T1000 (cell line): ENCODE measurements around the gene IQGAP3.
"Not testable (repeated sequence)": the region's sequence is repeated elsewhere in the genome, so short reads cannot be mapped to it uniquely, and the experiment has no call there.

Experiments
- DNase-seq: peaks from one replicate; lab custom pipeline; 2025; ENCODE audit warnings: mixed read lengths; lab: John Stamatoyannopoulos, UW

IQGAP3 gene, protein sequence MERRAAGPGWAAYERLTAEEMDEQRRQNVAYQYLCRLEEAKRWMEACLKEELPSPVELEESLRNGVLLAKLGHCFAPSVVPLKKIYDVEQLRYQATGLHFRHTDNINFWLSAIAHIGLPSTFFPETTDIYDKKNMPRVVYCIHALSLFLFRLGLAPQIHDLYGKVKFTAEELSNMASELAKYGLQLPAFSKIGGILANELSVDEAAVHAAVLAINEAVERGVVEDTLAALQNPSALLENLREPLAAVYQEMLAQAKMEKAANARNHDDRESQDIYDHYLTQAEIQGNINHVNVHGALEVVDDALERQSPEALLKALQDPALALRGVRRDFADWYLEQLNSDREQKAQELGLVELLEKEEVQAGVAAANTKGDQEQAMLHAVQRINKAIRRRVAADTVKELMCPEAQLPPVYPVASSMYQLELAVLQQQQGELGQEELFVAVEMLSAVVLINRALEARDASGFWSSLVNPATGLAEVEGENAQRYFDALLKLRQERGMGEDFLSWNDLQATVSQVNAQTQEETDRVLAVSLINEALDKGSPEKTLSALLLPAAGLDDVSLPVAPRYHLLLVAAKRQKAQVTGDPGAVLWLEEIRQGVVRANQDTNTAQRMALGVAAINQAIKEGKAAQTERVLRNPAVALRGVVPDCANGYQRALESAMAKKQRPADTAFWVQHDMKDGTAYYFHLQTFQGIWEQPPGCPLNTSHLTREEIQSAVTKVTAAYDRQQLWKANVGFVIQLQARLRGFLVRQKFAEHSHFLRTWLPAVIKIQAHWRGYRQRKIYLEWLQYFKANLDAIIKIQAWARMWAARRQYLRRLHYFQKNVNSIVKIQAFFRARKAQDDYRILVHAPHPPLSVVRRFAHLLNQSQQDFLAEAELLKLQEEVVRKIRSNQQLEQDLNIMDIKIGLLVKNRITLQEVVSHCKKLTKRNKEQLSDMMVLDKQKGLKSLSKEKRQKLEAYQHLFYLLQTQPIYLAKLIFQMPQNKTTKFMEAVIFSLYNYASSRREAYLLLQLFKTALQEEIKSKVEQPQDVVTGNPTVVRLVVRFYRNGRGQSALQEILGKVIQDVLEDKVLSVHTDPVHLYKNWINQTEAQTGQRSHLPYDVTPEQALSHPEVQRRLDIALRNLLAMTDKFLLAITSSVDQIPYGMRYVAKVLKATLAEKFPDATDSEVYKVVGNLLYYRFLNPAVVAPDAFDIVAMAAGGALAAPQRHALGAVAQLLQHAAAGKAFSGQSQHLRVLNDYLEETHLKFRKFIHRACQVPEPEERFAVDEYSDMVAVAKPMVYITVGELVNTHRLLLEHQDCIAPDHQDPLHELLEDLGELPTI (N-terminal part only)

GRCh38 chr1:156571919-156572662 lies at the start of gene IQGAP3:
Gene IQGAP3, minus strand, starts transcription at chr1:156572565. Its CDS starts 36 bp downstream, at chr1:156572529.
- DNase-seq: peak; percentile 69

GRCh38 chr1:156619582-156619955 lies 47.2 kb upstream of the IQGAP3 start:
- no peak for DNase-seq

- DNase-seq: no peak
Observed at GRCh38 chr1:156618853-156619581, 46.7 kb upstream of the IQGAP3 start, which contains the start of gene HAPLN2. Gene HAPLN2, plus strand, starts transcription at chr1:156619415. Its CDS starts 4,076 bp downstream, at chr1:156623491.

- no peak for DNase-seq
Observed at GRCh38 chr1:156616463-156616862, 44.1 kb upstream of the IQGAP3 start.

DNA sequence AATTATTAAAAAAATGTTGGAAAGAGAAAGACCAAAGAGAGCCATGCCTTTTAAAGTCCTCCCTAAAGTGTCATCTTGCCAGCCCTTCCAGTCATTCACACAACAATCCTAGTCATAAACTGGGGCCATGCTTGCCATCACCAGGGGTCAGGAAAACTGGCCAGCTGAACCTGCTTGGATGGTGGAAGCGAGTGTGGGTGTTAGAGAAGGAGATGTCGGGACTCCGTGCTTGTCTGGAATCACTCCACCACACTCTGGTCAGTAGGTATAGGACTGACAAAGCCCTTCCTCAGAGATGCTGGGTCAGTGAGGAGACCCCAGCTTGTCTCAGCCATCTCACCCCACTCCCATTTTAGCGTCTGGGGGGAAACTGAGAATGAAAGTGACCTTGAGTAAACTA lies 43.6 kb upstream of the IQGAP3 start:
- no peak for DNase-seq

- DNase-seq: no peak
Observed at GRCh38 chr1:156612666-156613065, 40.3 kb upstream of the IQGAP3 start.

DNA sequence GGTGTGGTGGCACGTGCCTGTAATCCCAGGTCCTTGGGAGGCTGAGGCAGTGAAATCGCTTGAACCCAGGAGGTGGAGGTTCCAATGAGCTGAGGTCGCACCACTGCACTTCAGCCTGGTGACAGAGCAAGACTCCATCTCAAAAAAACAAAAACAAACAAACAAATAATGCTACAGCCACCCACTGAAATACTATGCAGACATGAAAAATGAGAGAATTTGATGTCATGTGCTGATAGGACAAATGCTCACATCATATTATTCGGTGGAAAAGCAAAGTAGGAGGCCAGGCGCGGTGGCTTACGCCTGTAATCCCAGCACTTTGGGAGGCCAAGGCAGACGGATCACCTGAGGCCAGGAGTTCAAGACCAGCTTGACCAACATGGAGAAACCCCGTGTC lies 37.7 kb upstream of the IQGAP3 start:
- DNase-seq: not testable (repeated sequence)

DNA sequence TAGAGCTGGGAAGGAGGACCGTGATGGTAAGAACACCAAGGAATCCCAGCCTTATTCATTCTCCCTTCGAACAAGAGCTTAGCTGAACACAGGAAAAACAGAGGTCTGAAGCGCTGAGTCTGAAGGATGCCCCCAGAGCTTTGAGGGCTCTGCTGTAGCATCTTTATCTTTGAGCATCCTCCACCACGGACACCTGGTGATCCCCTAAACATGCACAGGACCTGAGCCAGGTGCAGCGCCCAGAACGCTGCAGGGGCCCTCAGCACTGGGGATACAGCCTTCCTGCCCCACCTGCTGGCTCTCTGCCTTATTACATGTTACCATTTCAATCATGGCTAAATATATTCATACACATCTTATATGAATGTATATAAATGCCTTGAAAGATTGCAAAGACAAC lies 36.6 kb upstream of the IQGAP3 start:
- DNase-seq: no peak

DNA sequence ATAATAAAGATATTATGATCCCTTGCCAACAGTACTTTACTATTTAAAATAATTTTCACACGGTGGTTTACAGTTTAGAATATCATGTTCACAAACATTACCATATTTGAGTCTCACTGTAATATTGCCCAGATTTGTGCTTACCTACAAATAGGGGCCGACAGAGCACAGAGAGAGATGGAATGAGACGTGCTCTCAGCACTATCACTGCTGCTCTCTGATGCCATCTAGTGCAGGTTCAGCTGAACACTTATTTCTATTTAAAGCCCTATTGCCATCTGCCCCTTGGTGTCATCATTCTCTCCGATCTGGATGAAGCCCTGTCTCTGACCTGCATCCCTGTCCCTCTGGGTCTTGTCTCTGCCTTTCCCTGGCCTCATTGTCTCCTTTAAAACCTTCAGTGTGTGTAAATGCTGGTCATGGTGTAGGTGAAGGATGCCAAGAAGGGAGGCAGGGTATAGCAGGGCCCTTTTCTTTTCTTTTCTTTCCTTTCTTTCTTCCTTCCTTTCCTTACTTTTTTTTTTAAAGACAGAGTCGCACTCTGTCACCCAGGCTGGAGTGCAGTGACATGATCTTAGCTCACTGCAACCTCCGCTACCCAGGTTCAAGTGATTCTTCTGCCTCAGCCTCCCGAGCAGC lies 35.8 kb upstream of the IQGAP3 start:
- no peak for DNase-seq

DNA sequence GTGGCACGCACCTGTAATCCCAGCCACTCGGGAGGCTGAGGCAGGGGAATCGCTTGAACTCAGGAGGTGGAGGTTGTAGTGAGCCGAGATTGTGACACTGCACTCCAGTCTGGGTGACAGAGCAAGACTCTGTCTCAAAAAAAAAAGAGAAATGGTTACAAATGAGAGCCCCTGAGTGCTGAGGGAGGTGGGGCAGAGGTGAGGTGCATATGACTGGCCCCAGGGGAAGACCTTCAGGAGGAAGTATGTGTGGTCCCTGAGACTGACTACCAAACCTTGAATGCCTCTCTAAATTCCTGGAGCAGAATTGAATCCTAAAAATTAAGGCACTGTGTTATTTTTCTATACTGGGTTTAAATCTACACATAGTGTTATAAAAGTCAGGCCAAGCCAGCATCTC lies 35.0 kb upstream of the IQGAP3 start:
- DNase-seq: not testable (repeated sequence)

GRCh38 chr1:156602557-156602993 lies 30.2 kb upstream of the IQGAP3 start:
- DNase-seq: no peak

- DNase-seq: no peak
Observed at GRCh38 chr1:156601892-156602291, 29.5 kb upstream of the IQGAP3 start.

DNA sequence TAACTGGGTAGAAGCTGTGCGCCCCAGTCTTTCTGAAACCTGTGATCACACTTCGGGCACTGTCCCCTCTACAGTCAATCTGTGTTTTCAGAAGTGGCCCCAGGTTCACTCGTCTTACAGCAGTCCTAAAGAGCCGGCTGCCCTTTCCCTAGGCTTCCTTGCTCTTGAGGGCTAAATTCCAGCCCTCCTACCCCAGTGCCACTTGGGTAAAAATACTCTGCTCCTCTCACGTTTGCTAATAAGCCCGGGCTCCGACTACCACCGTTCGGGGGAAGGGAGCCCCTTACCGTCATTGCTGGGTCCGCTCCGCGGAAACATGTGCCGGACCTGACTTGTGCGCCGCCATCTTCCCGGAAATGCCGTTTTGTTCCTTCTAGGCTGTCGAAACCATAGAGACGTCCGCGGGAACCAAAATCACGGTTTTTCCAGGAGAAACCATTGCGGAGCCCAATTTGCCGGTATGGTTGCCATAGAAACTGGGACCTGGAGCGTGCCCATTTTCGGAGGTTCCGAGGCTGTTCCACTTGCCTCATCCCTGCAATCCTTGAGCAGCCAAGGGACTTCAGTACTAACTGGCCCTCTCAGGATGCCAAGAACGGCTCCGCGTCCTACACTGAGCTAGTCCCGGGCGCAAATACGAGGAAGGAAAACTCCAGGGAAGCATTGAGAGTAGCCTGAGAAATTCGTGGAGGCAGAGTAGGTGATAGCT lies 28.9 kb upstream of the IQGAP3 start, which contains the start of gene GPATCH4:
Gene GPATCH4, minus strand, starts transcription at position 358 of the 709 bp plus-strand sequence.
- DNase-seq: peak; percentile 70

DNA sequence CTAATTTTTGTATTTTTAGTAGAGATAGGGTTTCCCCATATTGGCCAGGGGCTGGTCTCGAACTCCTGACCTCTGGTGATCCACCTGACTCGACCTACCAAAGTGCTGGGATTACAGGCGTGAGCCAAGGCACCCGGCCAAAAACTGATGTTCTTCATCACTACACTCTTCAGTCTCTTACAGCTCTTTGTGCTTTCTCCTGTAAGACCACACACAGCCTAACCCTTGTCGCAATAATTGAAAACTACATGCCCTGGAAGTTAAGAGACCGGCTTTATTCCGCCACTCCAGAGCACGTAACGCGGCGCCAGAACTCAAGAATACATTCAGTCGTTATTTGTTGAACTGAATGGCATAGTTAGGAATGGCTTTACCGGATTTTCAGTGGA lies 28.4 kb upstream of the IQGAP3 start:
- DNase-seq: no peak

DNA sequence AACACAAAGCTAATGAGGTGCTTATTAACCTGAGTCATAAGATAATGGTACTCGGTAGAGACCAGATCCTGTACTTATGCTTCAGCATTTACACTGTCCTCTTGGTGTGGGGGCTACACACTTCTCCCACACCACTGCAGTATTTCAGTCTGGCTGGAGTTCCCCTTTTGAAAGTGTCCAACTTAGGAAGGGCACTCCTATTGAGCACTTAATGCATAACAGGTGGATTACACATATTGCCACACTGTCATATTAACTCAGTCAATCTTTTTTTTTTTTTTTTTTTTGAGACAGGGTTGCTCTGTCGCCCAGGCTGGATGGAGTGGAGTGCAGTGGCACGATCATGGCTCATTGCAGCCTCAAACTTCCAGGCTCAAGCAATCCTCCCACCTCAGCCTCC lies 27.4 kb upstream of the IQGAP3 start:
- DNase-seq: no peak

DNA sequence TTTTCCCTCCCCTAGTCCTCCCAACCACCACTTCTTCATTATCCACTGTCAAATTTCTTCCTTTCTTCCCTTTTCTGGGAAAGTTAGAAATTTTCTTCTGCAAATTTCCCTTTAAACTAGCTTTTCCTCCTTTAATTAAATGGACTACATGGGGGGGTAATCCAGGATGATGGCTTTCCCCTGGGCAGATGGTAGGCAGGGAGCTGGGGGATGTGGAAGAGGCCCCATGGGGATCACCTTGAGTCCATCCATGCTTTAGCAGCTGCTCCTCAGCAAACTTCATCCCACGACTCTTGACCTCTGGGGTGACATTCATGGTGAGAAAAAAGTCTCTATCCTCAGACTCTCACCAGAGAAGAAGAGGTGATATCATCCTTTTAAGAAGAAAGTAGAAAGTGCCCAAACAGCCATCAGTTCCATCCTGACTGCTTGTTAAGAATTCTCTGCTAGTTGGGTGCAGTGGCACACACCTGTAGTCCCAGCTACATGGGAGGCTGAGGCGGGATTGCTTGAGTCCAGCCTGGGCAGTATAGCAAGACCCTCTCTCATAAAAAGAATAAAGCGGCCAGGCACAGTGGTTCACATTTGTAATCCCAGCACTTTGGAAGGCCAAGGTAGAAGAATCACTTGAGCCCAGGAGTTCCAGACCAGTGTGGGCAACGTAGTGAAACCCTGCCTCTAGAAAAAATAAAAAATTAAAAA lies 26.5 kb upstream of the IQGAP3 start:
- DNase-seq: no peak

- no peak for DNase-seq
Observed at GRCh38 chr1:156598125-156598524, 25.8 kb upstream of the IQGAP3 start.

GRCh38 chr1:156596426-156596825 lies 24.1 kb upstream of the IQGAP3 start:
- DNase-seq: no peak

DNA sequence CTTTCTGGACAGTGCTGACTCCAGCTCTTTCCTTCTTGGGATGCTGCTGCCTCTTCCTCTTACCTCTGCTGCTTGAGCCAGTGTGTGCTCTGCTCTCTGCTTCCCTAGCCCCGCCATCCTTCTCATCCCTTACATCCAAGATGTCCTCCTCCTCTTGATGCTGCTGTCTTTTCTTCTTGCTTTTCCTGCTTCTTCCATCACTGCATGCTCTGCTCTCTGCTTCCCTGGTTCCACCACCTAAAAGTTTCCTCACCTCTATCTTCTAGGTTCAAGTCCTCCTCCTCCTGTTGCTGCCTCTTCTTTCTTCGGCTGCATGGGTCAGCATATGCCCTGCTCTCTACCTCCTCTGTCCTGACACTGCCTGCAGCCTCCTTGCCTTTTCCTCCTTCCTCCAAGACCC lies 22.7 kb upstream of the IQGAP3 start:
- no peak for DNase-seq
